Measurements from ENCODE around the gene TM6SF1.
A peak's percentile ranks its signal among the peaks of the same experiment; 100 is the strongest.
"Not testable (repeated sequence)": the region's sequence is repeated elsewhere in the genome, so short reads cannot be mapped to it uniquely, and the experiment has no call there.

Gene TM6SF1

DNA sequence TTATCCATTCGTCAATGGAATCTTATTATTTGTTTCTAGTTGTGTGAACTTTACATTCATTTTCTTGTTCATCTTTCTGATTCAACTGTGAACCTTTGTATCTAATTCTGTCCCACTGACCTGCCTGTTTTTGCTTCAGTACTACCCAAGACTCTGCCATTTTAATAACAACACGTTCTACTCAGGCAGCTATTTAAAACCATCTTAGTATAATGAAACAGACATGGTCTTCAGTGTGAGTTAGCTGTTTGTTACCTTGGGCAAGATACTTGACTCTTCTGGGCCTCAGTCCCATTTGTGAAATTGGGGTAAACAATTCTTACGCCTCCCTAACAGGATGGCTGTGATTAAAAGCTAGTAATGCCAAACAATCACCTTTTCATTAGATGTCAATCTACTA, 42.0 kb upstream of the TM6SF1 start:
- ChIA-PET CTCF (interaction anchor here (1.0 to 2.0 kb wide), 2 partner anchors 22 to 124 kb away, joined by 3 to 4 read pairs; no protein-coding TSS in a partner anchor), POLR2A (no interaction called here)
- peak overlapping the region; percentile 64 for H3K4me3 ChIP-seq (ENCODE audit: low read depth, low read length)
- DNase-seq (ENCODE audit: low read depth, low spot score) = no peak
- TF ChIP-seq, protein P1, sequence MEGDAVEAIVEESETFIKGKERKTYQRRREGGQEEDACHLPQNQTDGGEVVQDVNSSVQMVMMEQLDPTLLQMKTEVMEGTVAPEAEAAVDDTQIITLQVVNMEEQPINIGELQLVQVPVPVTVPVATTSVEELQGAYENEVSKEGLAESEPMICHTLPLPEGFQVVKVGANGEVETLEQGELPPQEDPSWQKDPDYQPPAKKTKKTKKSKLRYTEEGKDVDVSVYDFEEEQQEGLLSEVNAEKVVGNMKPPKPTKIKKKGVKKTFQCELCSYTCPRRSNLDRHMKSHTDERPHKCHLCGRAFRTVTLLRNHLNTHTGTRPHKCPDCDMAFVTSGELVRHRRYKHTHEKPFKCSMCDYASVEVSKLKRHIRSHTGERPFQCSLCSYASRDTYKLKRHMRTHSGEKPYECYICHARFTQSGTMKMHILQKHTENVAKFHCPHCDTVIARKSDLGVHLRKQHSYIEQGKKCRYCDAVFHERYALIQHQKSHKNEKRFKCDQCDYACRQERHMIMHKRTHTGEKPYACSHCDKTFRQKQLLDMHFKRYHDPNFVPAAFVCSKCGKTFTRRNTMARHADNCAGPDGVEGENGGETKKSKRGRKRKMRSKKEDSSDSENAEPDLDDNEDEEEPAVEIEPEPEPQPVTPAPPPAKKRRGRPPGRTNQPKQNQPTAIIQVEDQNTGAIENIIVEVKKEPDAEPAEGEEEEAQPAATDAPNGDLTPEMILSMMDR (IDR thresholded peaks at IDR 0.05; ENCODE audit: insufficient read depth, low read length, missing control alignments) = no peak

DNA sequence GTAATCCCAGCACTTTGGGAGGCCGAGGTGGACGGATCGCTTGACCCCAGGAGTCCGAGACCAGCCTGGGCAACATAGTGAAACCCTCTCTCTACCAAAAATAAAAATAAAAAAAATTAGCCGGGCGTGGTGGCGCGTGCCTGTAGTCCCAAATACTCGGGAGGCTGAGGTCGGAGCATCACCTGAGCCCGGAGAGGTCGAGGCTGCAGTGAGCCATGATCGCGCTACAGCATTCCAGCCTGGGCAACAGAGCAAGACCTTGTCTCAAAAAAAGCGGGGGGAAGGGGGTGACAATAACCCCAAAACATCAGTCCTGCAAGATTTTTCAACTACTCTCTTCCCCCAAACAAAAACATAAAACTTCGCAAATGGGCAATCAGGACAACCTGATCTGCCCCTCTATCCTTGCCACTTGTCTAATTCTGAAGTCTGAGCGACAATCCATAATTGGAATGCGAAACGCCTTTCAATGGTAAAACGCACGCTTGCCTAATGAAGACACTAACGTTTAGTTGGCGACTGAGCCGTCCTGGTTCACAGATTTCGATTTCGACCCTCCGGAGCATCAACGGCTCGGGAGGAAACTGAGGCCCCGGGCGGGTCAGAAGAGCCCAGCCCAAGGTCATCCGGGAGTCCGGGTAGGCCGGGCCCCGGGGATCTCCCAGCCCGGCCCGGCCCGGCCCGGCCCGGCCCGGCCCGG, 41.3 kb upstream of the TM6SF1 start:
- no peak for DNase-seq (ENCODE audit: low read depth, low spot score)
- CTCF ChIA-PET = interaction anchor here (1.0 to 2.0 kb wide), 2 partner anchors 22 to 124 kb away, joined by 3 to 4 read pairs; no protein-coding TSS in a partner anchor
- peak overlapping the region; percentile 64 for H3K4me3 ChIP-seq (ENCODE audit: low read depth, low read length)
- POLR2A ChIA-PET = interaction anchor here (1.2 to 1.4 kb wide), 3 partner anchors 42 to 145 kb away, joined by 3 to 6 read pairs (median 3); no protein-coding TSS in a partner anchor
- TF ChIP-seq, protein P1 (IDR thresholded peaks at IDR 0.05; ENCODE audit: insufficient read depth, low read length, missing control alignments) = no peak

DNA sequence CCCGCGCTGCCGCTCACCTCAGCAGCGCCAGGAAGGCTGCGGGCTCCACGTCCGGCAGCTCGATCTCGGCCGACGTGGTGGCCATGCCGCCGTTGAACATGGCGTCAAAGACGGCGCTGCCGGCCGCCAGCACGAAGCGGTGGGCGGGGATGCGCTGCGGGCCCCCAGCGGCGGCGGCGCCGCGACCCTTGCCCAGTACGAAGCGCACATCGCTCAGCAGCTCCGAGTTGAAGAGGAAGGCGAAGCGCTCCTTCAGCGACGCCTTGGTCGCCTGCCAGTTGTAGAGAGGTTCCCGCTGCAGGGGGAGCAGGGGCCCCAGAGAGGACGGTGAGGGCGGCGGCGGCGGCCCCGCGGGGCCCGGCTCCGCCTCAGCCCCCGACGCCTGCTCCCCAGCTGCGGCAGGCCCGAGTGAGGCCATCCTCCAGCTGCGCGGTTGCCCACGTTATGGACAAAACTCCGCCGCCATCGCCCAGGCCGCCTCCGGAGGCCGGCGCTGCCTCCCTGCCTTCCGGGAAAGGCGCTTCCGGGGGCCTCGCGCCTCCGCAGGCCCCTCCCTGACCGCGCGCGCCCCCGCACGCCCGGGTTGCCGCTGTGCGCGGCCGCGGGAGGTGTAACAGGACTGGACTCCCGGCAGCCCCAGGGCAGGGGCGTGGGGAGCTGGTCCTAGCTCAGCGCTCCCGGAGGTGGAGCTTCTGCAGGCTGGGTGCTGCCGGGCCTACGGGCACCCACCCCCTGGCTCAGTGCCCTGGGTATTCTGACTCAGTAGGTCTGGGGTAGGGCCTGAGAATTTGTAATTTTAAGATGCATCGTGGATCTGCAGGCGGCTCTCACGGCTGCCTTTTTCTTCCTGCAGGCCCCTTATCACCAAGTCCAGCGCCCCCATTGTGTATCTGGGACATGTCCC, 40.5 kb upstream of the TM6SF1 start, which contains the start of gene BTBD1:
Gene BTBD1, minus strand, starts transcription at position 519 of the 904 bp plus-strand sequence. Its CDS starts 101 bp downstream, at position 418.
- TF ChIP-seq, protein P1 (IDR thresholded peaks at IDR 0.05; ENCODE audit: insufficient read depth, low read length, missing control alignments) = peak; percentile 7
- CTCF ChIA-PET = interaction anchor here (0.9 to 1.2 kb wide), 3 partner anchors 10 to 58 kb away, joined by 3 read pairs; no protein-coding TSS in a partner anchor
- DNase-seq (ENCODE audit: low read depth, low spot score) = peak; percentile 82
- POLR2A ChIA-PET = interaction anchor here (0.8 to 1.4 kb wide), 6 partner anchors 26 to 144 kb away, joined by 3 to 6 read pairs (median 4); partner anchors contain the start of genes HDGFL3 and TM6SF1
- peak within 1 kb of the TSS; percentile 64 for H3K4me3 ChIP-seq (ENCODE audit: low read depth, low read length)

DNA sequence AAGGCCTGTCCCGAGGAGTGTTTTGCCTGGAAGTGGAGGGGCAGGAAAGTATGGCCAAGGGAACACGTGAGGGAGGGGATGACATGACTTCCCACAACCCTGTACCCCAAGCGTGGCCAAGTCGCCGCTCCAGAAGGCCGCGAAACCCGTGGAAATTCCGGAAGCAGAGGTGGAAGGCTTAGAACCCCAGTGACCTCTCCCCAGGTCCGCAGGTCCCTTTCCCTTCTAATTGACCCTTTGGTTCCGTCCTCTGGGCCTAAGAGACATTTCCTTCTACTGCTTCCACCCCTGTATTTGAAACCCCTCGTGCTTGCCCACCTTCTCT, 39.8 kb upstream of the TM6SF1 start:
- DNase-seq (ENCODE audit: low read depth, low spot score) = no peak
- H3K4me3 ChIP-seq (ENCODE audit: low read depth, low read length) = peak overlapping the region; percentile 64
- POLR2A ChIA-PET = interaction anchor here (0.8 to 1.4 kb wide), 6 partner anchors 27 to 143 kb away, joined by 3 to 6 read pairs (median 4); partner anchors contain the start of genes HDGFL3 and TM6SF1
- TF ChIP-seq, protein P1 (IDR thresholded peaks at IDR 0.05; ENCODE audit: insufficient read depth, low read length, missing control alignments) = no peak
- CTCF ChIA-PET = interaction anchor here (0.9 to 1.2 kb wide), 3 partner anchors 11 to 59 kb away, joined by 3 read pairs; no protein-coding TSS in a partner anchor

DNA sequence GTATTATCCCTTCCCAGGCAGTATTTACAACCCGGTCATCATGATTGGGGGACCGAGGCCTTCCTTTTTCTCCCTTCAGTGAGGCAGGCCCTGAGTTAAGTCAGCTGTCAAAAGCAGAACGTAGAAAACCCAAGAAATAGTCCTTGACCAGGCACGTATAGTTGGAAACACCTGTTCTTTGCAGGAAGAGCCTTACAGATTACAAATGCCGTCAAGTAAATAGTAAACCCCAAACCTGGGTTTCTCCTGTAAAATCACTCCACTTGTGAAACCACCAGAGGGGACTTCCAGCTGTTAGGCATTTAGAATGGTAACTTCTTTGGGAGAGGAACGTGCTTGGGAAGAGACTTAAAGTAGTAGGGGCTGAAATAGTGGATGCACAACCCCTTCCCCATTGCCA, 39.4 kb upstream of the TM6SF1 start:
- no peak overlapping the region for H3K4me3 ChIP-seq (ENCODE audit: low read depth, low read length)
- CTCF ChIA-PET = interaction anchor here (0.9 to 1.2 kb wide), 2 partner anchors 11 to 57 kb away, joined by 3 read pairs; no protein-coding TSS in a partner anchor
- POLR2A ChIA-PET = no interaction called here
- no peak for DNase-seq (ENCODE audit: low read depth, low spot score)
- TF ChIP-seq, protein P1 (IDR thresholded peaks at IDR 0.05; ENCODE audit: insufficient read depth, low read length, missing control alignments) = no peak

DNA sequence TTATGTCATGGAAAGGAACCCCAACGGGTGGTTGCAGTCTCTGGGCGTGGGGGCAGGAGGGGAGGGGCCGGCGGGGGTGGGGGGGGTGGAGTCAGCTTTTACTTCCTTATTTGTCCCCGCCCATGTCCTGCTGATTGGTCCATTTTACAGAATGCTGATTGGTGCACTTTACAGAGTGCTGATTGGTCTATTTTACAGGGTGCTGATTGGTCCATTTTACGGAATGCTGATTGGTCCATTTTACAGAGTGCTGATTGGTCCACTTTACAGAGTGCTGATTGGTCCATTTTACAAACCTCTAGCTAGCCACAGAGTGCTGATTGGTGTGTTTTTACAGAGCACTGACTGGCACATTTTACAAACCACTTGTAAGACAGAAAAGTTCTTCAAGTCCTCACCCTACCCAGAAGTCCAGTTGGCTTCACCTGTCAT, 38.2 kb upstream of the TM6SF1 start:
- DNase-seq (ENCODE audit: low read depth, low spot score); POLR2A ChIA-PET; H3K4me3 ChIP-seq (ENCODE audit: low read depth, low read length): not testable (repeated sequence)
- CTCF ChIA-PET = interaction anchor here (1.1 kb wide), 1 partner anchor 12 kb away, joined by 3 read pairs; no protein-coding TSS in a partner anchor

Measured in AG04449 (cell line).